Tibial artery (tissue), 4 donors: ENCODE data around the gene GCLC.

Experiments used
- DNase-seq, 2 donors: peaks; one replicate each; pipeline ENCODE4 v3.0.0-alpha.2; 2019
- H3K27ac ChIP-seq, 2 donors: fragments of 200-600 bp; sonication (generic) in 1 of 2; 1 replicate in 1 of 2; 2 replicates in 1 of 2; pipeline ENCODE4 v1.5.1; 2018 to 2019; ENCODE audit warnings: mild to moderate bottlenecking in 1 of 2
- H3K27me3 ChIP-seq, 2 donors: fragments of 200-600 bp; sonication (generic) in 1 of 2; one replicate each; pipeline versions ENCODE4 v1.5.1 to v1.6.0; 2016 to 2019
- H3K36me3 ChIP-seq, 3 donors: fragments of 200-600 bp; sonication (generic) in 2 of 3; one replicate each; pipeline ENCODE4 v1.5.1; 2016 to 2019; ENCODE audit warnings: mild to moderate bottlenecking in 2 of 3
- H3K4me1 ChIP-seq, 4 donors: fragments of 200-600 bp; sonication (generic) in 2 of 4; 1 replicate in 3 of 4; 2 replicates in 1 of 4; pipeline ENCODE4 v1.5.1; 2016 to 2019
- H3K4me3 ChIP-seq, 2 donors: fragments of 200-600 bp; sonication (generic) in 1 of 2; 1 replicate in 1 of 2; 2 replicates in 1 of 2; pipeline ENCODE4 v1.5.1; 2018 to 2019; ENCODE audit warnings: mild to moderate bottlenecking in 2 of 2
- H3K9me3 ChIP-seq, 3 donors: fragments of 200-600 bp; sonication (generic) in 1 of 3; one replicate each; pipeline ENCODE4 v1.5.1; 2016 to 2019
- CTCF ChIP-seq, 2 experiments: fragments of 200-600 bp in 1 of 2; fragments of 450-650 bp in 1 of 2; IDR thresholded peaks; one replicate each; pipeline ENCODE4 v1.5.1; 2017 to 2019; ENCODE audit warnings: antibody characterized with exemption in 2 of 2, mild to moderate bottlenecking in 1 of 2, moderate library complexity in 1 of 2
- intact Hi-C: fragments of 100-400 bp; cut with DNase I; formaldehyde crosslinking; loops from one replicate; pipeline ENCODE4 v1.15.0; 2023; ENCODE audit warnings: low total_unique reads

GCLC gene

GRCh38 chr6:53523511-53524454 lies 21.1 kb downstream of the GCLC start:
- DNase-seq = no peak
- Histone ChIP-seq H3K4me1 (no peaks in the 10 kb centered on the region), H3K4me3 (no peak overlapping the region), H3K9me3 (no peaks in the 10 kb centered on the region), H3K27ac (no peak overlapping the region), H3K36me3 (peaks cover 7 to 13% (median 11%) of the 10 kb centered on the region in 3 donors), H3K27me3 (no peaks in the 10 kb centered on the region)
- intact Hi-C loops = no loop called here
- no peak for TF ChIP-seq CTCF (IDR thresholded peaks at IDR 0.05)

GRCh38 chr6:53520320-53520928 lies 24.5 kb downstream of the GCLC start:
- Histone ChIP-seq H3K4me3 (no peak overlapping the region), H3K4me1 (no peaks in the 10 kb centered on the region), H3K9me3 (no peaks in the 10 kb centered on the region), H3K27me3 (no peaks in the 10 kb centered on the region), H3K27ac (no peak overlapping the region), H3K36me3 (peaks cover 7 to 21% (median 20%) of the 10 kb centered on the region in 3 donors)
- no peak for DNase-seq
- intact Hi-C loops = no loop called here
- TF ChIP-seq CTCF (IDR thresholded peaks at IDR 0.05) = no peak

GRCh38 chr6:53518862-53519261 lies 26.0 kb downstream of the GCLC start:
- H3K27me3 ChIP-seq = no peaks in the 10 kb centered on the region
- H3K4me3 ChIP-seq = no peak overlapping the region
- peaks cover 8 to 34% (median 30%) of the 10 kb centered on the region in 3 donors for H3K36me3 ChIP-seq
- no peak for DNase-seq
- no peaks in the 10 kb centered on the region for H3K4me1 ChIP-seq
- no peak for TF ChIP-seq CTCF (IDR thresholded peaks at IDR 0.05)
- H3K9me3 ChIP-seq = no peaks in the 10 kb centered on the region
- H3K27ac ChIP-seq = no peak overlapping the region
- intact Hi-C loops = no loop called here

GRCh38 chr6:53517021-53517420 lies 27.9 kb downstream of the GCLC start:
- no peaks in the 10 kb centered on the region for H3K9me3 ChIP-seq
- H3K4me1 ChIP-seq = no peaks in the 10 kb centered on the region
- no peak overlapping the region for H3K27ac ChIP-seq
- H3K36me3 ChIP-seq = peaks cover 21 to 50% (median 43%) of the 10 kb centered on the region in 3 donors
- no peaks in the 10 kb centered on the region for H3K27me3 ChIP-seq
- no peak for TF ChIP-seq CTCF (IDR thresholded peaks at IDR 0.05)
- no peak overlapping the region for H3K4me3 ChIP-seq
- no peak for DNase-seq
- intact Hi-C loops = no loop called here

GRCh38 chr6:53514677-53515076 lies 30.2 kb downstream of the GCLC start:
- Histone ChIP-seq H3K4me1 (no peaks in the 10 kb centered on the region), H3K27ac (no peak overlapping the region), H3K36me3 (peaks cover 21 to 48% (median 48%) of the 10 kb centered on the region in 3 donors)

More at GRCh38 chr6:53514677-53515076, 30.2 kb downstream of the GCLC start:
- intact Hi-C loops = no loop called here
- Histone ChIP-seq H3K9me3 (no peaks in the 10 kb centered on the region), H3K27me3 (no peaks in the 10 kb centered on the region), H3K4me3 (no peak overlapping the region)
- TF ChIP-seq CTCF (IDR thresholded peaks at IDR 0.05) = no peak
- no peak for DNase-seq
